Smooth muscle cell (in vitro differentiated cells): Measurements from ENCODE around the gene SRP9. TPM values are rescaled to one million over a fixed set of nuclear protein-coding genes. Genes with fewer than 3 reads are reported as not detected.

Experiments
- DNase-seq: peaks from one replicate; lab custom pipeline; 2025; ENCODE audit not compliant: unreplicated experiment; lab: John Stamatoyannopoulos, UW
- H2AFZ ChIP-seq: fragments of 200-600 bp; sonication (generic); 2 replicates; pipeline ENCODE4 v1.6.0; 2016; ENCODE audit warnings: antibody characterized with exemption, low read depth, mild to moderate bottlenecking
- H3F3A ChIP-seq: fragments of 200-600 bp; sonication (generic); 2 replicates; pipeline ENCODE4 v1.6.0; 2017; ENCODE audit warnings: antibody characterized with exemption, low read depth
- H3K27ac ChIP-seq: fragments of 200-600 bp; sonication (generic); 2 replicates; pipeline ENCODE4 v1.5.1; 2016; ENCODE audit warnings: low read depth, mild to moderate bottlenecking
- H3K27me3 ChIP-seq: fragments of 200-600 bp; sonication (generic); 2 replicates; pipeline ENCODE4 v1.6.1; 2016; ENCODE audit warnings: low read depth, mild to moderate bottlenecking
- H3K36me3 ChIP-seq: fragments of 200-600 bp; sonication (generic); 2 replicates; pipeline ENCODE4 v1.5.1; 2016; ENCODE audit warnings: low read depth
- H3K4me1 ChIP-seq: fragments of 200-600 bp; sonication (generic); 2 replicates; pipeline ENCODE4 v1.5.1; 2016; ENCODE audit warnings: low read depth
- H3K4me2 ChIP-seq: fragments of 200-600 bp; sonication (generic); 2 replicates; pipeline ENCODE4 v1.6.0; 2016; ENCODE audit warnings: mild to moderate bottlenecking
- H3K4me3 ChIP-seq: fragments of 200-600 bp; sonication (generic); 2 replicates; pipeline ENCODE4 v1.5.1; 2016; ENCODE audit warnings: mild to moderate bottlenecking
- H3K79me2 ChIP-seq: fragments of 200-600 bp; sonication (generic); 2 replicates; pipeline ENCODE4 v1.6.0; 2016; ENCODE audit warnings: low read depth, mild to moderate bottlenecking
- H3K9ac ChIP-seq: fragments of 200-600 bp; sonication (generic); 2 replicates; pipeline ENCODE4 v1.6.0; 2016; ENCODE audit warnings: low read depth
- H3K9me3 ChIP-seq: fragments of 200-600 bp; sonication (generic); replicated peaks from 2 replicates; pipeline ENCODE4 v1.5.1; 2016; ENCODE audit warnings: low read depth
- H4K20me1 ChIP-seq: fragments of 200-600 bp; sonication (generic); 2 replicates; pipeline ENCODE4 v1.6.0; 2016; ENCODE audit warnings: low read depth
- CTCF ChIP-seq: fragments of 200-600 bp; sonication (generic); IDR thresholded peaks from 2 replicates; pipeline ENCODE4 v1.5.1; 2017; ENCODE audit warnings: borderline replicate concordance, mild to moderate bottlenecking, antibody characterized with exemption; ENCODE audit not compliant: insufficient read depth, poor library complexity, severe bottlenecking
- WGBS: methylation state at CpG from one replicate; pipeline ENCODE4 v1.1.7; 2016; ENCODE audit warnings: low lambda C conversion rate; 5-methylcytosine and 5-hydroxymethylcytosine counted together
- polyA plus RNA-seq: library from polyadenylated mRNA; unstranded; fragments of >200 nt; fragmentation: Nextera tagmentation; extraction: Ambion mirVana; gene quantifications from 2 replicates; pipeline ENCODE4 v1.2.1, GENCODE V29; 2016
- total RNA-seq: library from RNA; depleted of rRNA; stranded (reverse); fragments of >200 nt; gene quantifications from 2 replicates; pipeline ENCODE4 v1.2.3, GENCODE V29; 2014

SRP9 gene
- total and polyA plus RNA-seq, 2 experiments from 2014 or later: 301 to 394 TPM

- H3K36me3 ChIP-seq: no peaks in the 10 kb centered on the region
- H3K9ac ChIP-seq: no peak overlapping the region
- no peak overlapping the region for H3K4me3 ChIP-seq
- H3K4me1 ChIP-seq: no peaks in the 10 kb centered on the region
- no peaks in the 10 kb centered on the region for H3K9me3 ChIP-seq
- H2AFZ ChIP-seq: no peak overlapping the region
- 91% methylated on average over 1 of the region's 1 CpG for WGBS
- no peak overlapping the region for H3K27ac ChIP-seq
- H3K27me3 ChIP-seq: no peaks in the 10 kb centered on the region
- no peak for TF ChIP-seq CTCF
- no peaks in the 10 kb centered on the region for H4K20me1 ChIP-seq
- no peak overlapping the region for H3K4me2 ChIP-seq
- no peaks in the 10 kb centered on the region for H3K79me2 ChIP-seq
- DNase-seq: no peak
- H3F3A ChIP-seq: no peaks in the 10 kb centered on the region
Measured at GRCh38 chr1:225752245-225752644, 25.4 kb upstream of the SRP9 start.

- no peak for DNase-seq
- no peak overlapping the region for H2AFZ ChIP-seq
- 7% methylated on average over 10 of the region's 10 CpGs for WGBS
- peak overlapping the region; percentile 59 for H3K27ac ChIP-seq
- no peaks in the 10 kb centered on the region for H3K27me3 ChIP-seq
- H3K4me3 ChIP-seq: no peak overlapping the region
- H3K4me1 ChIP-seq: no peaks in the 10 kb centered on the region
- no peaks in the 10 kb centered on the region for H4K20me1 ChIP-seq
- no peaks in the 10 kb centered on the region for H3F3A ChIP-seq
- no peak for TF ChIP-seq CTCF
- H3K9ac ChIP-seq: no peak overlapping the region
- H3K9me3 ChIP-seq: no peaks in the 10 kb centered on the region
- no peaks in the 10 kb centered on the region for H3K79me2 ChIP-seq
- peak overlapping the region; percentile 16 for H3K4me2 ChIP-seq
- H3K36me3 ChIP-seq: no peaks in the 10 kb centered on the region
Measured at GRCh38 chr1:225754940-225755641, 22.5 kb upstream of the SRP9 start.

GRCh38 chr1:225755671-225756319 is 21.8 kb upstream of the SRP9 start:
- Histone ChIP-seq H3K36me3 (no peaks in the 10 kb centered on the region), H3K9me3 (no peaks in the 10 kb centered on the region), H3K79me2 (no peaks in the 10 kb centered on the region), H3K9ac (no peak overlapping the region), H3K4me1 (no peaks in the 10 kb centered on the region), H3F3A (no peaks in the 10 kb centered on the region), H3K27ac (peak overlapping the region; percentile 59), H4K20me1 (no peaks in the 10 kb centered on the region), H3K4me3 (no peak overlapping the region), H3K27me3 (no peaks in the 10 kb centered on the region), H3K4me2 (no peak overlapping the region), H2AFZ (no peak overlapping the region)
- TF ChIP-seq CTCF: no peak
- DNase-seq: no peak
- WGBS: 64% methylated on average over 9 of the region's 9 CpGs
